PC-3 (cell line): ENCODE measurements around the gene USP38.

Experiments used
- EZH2 ChIP-seq: fragments of 300-600 bp; sonication (generic); IDR thresholded peaks from one replicate; pipeline ENCODE4 v1.6.1; 2017; ENCODE audit warnings: antibody characterized with exemption, mild to moderate bottlenecking, low read length; ENCODE audit not compliant: unreplicated experiment
- EZH2phosphoT487 ChIP-seq: fragments of 300-600 bp; sonication (generic); IDR thresholded peaks from 2 replicates; pipeline ENCODE4 v1.6.1; 2018; ENCODE audit warnings: mild to moderate bottlenecking, antibody characterized with exemption, low read length, borderline replicate concordance
- TF ChIP-seq, protein P1 (sequence below): fragments of 300-600 bp; sonication (generic); conservative IDR thresholded peaks from 2 replicates; pipeline ENCODE4 v1.5.1; 2017; ENCODE audit warnings: antibody characterized with exemption, low read depth, mild to moderate bottlenecking, low read length

DNA sequence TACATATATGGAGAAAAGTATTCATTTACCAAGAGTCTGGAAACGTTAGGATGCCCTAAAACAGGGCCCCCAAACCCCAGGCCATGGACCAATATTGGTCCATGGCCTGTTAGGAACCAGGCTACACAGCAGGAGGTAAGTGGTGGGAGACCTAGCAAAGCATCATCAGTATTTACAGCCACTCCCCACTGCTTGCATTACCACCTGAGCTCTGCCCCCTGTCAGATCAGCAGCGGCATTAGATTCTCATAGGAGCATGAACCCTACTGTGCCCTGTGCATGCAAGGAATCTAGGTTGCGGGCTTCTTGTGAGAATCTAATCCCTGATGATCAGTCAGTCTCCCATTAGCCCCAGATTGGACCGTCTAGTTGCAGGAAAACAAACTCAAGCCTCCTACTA, 62.3 kb downstream of the USP38 start:
- no peak for TF ChIP-seq EZH2
- TF ChIP-seq, protein P1, sequence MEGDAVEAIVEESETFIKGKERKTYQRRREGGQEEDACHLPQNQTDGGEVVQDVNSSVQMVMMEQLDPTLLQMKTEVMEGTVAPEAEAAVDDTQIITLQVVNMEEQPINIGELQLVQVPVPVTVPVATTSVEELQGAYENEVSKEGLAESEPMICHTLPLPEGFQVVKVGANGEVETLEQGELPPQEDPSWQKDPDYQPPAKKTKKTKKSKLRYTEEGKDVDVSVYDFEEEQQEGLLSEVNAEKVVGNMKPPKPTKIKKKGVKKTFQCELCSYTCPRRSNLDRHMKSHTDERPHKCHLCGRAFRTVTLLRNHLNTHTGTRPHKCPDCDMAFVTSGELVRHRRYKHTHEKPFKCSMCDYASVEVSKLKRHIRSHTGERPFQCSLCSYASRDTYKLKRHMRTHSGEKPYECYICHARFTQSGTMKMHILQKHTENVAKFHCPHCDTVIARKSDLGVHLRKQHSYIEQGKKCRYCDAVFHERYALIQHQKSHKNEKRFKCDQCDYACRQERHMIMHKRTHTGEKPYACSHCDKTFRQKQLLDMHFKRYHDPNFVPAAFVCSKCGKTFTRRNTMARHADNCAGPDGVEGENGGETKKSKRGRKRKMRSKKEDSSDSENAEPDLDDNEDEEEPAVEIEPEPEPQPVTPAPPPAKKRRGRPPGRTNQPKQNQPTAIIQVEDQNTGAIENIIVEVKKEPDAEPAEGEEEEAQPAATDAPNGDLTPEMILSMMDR: no peak
- TF ChIP-seq EZH2phosphoT487: no peak
